Naive thymus-derived CD4-positive, alpha-beta T cell (primary cell): ENCODE measurements around the gene RPL5. TPM values are rescaled to one million over a fixed set of nuclear protein-coding genes. Genes with fewer than 3 reads are reported as not detected.

Experiments
- ATAC-seq: fragments of 150-1000 bp; cut with Tn5 transposase; 2 replicates; pipeline ENCODE4 v1.10.0; 2021; ENCODE audit warnings: mild to moderate bottlenecking, moderate library complexity
- CTCF ChIA-PET: fragments of 350-600 bp; sonication (Branson Sonifier 250); formaldehyde crosslinking; loops from one replicate; lab custom pipeline; 2021; ENCODE audit warnings: antibody characterized with exemption; lab: Charles Lee
- POLR2A ChIA-PET: fragments of 350-600 bp; sonication (Branson Sonifier 250); formaldehyde crosslinking; loops from one replicate; lab custom pipeline; 2021; ENCODE audit warnings: antibody characterized with exemption, inconsistent platforms; lab: Charles Lee
- DNase-seq, 9 donors: peaks; one replicate each; pipeline versions ENCODE4 v3.0.0 to v3.0.0-alpha.2; 2020 to 2022; ENCODE audit warnings: mixed read lengths in 1 of 9
- H3K27ac ChIP-seq: one replicate; pipeline ENCODE4 v1.7.0; 2013; ENCODE audit warnings: mild to moderate bottlenecking, low read depth, low read length, moderate library complexity
- H3K27me3 ChIP-seq, 2 donors: one replicate each; pipeline ENCODE4 v1.7.0; 2013; ENCODE audit warnings: low read length in 2 of 2, mild to moderate bottlenecking in 2 of 2, moderate library complexity in 2 of 2; ENCODE audit not compliant: control insufficient read depth in 2 of 2, insufficient read depth in 2 of 2
- H3K36me3 ChIP-seq, 3 experiments: 1 replicate in 2 of 3; 2 replicates in 1 of 3; pipeline ENCODE4 v1.7.0; 2013; ENCODE audit warnings: low read length in 3 of 3, mild to moderate bottlenecking in 3 of 3, moderate library complexity in 1 of 3; ENCODE audit not compliant: insufficient read depth in 3 of 3, control insufficient read depth in 2 of 3
- H3K4me1 ChIP-seq, 2 donors: one replicate each; pipeline ENCODE4 v1.7.0; 2013; ENCODE audit warnings: low read length in 2 of 2, mild to moderate bottlenecking in 2 of 2, moderate library complexity in 1 of 2; ENCODE audit not compliant: control insufficient read depth in 2 of 2, insufficient read depth in 2 of 2
- H3K4me3 ChIP-seq: 2 replicates; pipeline ENCODE4 v1.7.0; 2013; ENCODE audit warnings: mild to moderate bottlenecking, low read length
- H3K9me3 ChIP-seq, 3 experiments: 1 replicate in 2 of 3; 2 replicates in 1 of 3; pipeline ENCODE4 v1.7.0; 2013; ENCODE audit warnings: low read length in 3 of 3; ENCODE audit not compliant: control insufficient read depth in 2 of 3
- H3K27ac Mint-ChIP-seq, 9 donors: one replicate each; pipeline ENCODE4 v1.8.0; 2020 to 2022; ENCODE audit warnings: mixed read lengths in 9 of 9, mild to moderate bottlenecking in 8 of 9, moderate library complexity in 5 of 9, inconsistent platforms in 2 of 9
- H3K27me3 Mint-ChIP-seq, 5 donors: one replicate each; pipeline ENCODE4 v1.8.0; 2021 to 2022; ENCODE audit warnings: mixed read lengths in 5 of 5, mild to moderate bottlenecking in 1 of 5
- H3K36me3 Mint-ChIP-seq, 5 donors: one replicate each; pipeline ENCODE4 v1.8.0; 2020 to 2022; ENCODE audit warnings: mixed read lengths in 5 of 5, mild to moderate bottlenecking in 3 of 5, inconsistent platforms in 1 of 5
- H3K4me1 Mint-ChIP-seq, 7 donors: one replicate each; pipeline ENCODE4 v1.8.0; 2020 to 2022; ENCODE audit warnings: mixed read lengths in 7 of 7, mild to moderate bottlenecking in 3 of 7, inconsistent platforms in 1 of 7
- H3K4me3 Mint-ChIP-seq, 10 donors: one replicate each; pipeline ENCODE4 v1.8.0; 2020 to 2022; ENCODE audit warnings: mild to moderate bottlenecking in 10 of 10, mixed read lengths in 10 of 10, moderate library complexity in 6 of 10, inconsistent platforms in 2 of 10
- H3K9me3 Mint-ChIP-seq, 11 donors: one replicate each; pipeline ENCODE4 v1.8.0; 2020 to 2022; ENCODE audit warnings: mixed read lengths in 11 of 11, mild to moderate bottlenecking in 4 of 11, inconsistent platforms in 1 of 11, moderate library complexity in 1 of 11
- intact Hi-C, 2 donors: fragments of 100-400 bp; cut with micrococcal nuclease; formaldehyde crosslinking; loops; one replicate each; pipeline ENCODE4 v1.15.1; 2023
- polyA plus RNA-seq, 2 donors: library from polyadenylated mRNA; unstranded; fragments of 300-500 nt; fragmentation: Illumina TruSeq; gene quantifications; one replicate each; pipeline ENCODE4 v1.2.3, GENCODE V29; 2021
- total RNA-seq, 6 experiments: library from RNA in 5 of 6; stranded (reverse) in 5 of 6; gene quantifications; 1 replicate in 5 of 6; 2 replicates in 1 of 6; pipeline ENCODE4 v1.2.3 and lab custom pipeline; 2021 to 2026

The RPL5 gene
- total and polyA plus RNA-seq, 7 experiments from 2014 or later = 764 to 3,358 (median 1,635) TPM

GRCh38 chr1:92876351-92876750 lies 44.5 kb downstream of the RPL5 start:
- H3K4me1 ChIP-seq = peaks cover 15 to 16% of the 10 kb centered on the region in 2 donors
- H3K27ac ChIP-seq = no peak overlapping the region
- H3K4me1 Mint-ChIP-seq = peaks cover 17 to 40% (median 32%) of the 10 kb centered on the region in 7 donors

GRCh38 chr1:92877081-92877711 lies 45.4 kb downstream of the RPL5 start:
- peak; percentile 45 for ATAC-seq
- Mint-ChIP-seq H3K36me3 (peaks cover 6 to 26% (median 26%) of the 10 kb centered on the region in 5 donors), H3K9me3 (peaks cover 0 to 4% (median 0%) of the 10 kb centered on the region in 11 donors), H3K4me1 (peaks cover 19 to 41% (median 36%) of the 10 kb centered on the region in 7 donors), H3K4me3 (peak overlapping the region; percentile 8 to 75 (median 65)), H3K27ac (peak overlapping the region; percentile 51 to 94 (median 84)), H3K27me3 (no peaks in the 10 kb centered on the region)
- ChIA-PET CTCF (interaction anchor here (0.6 to 3.2 kb wide), 8 partner anchors 12 to 185 kb away, joined by 3 to 18 read pairs (median 4); no protein-coding TSS in a partner anchor), POLR2A (interaction anchor here (1.0 to 1.8 kb wide), 3 partner anchors 9 to 11 kb away, joined by 3 to 5 read pairs (median 4); no protein-coding TSS in a partner anchor)
- Histone ChIP-seq H3K36me3 (peaks cover 0 to 10% (median 0%) of the 10 kb centered on the region in 3 experiments), H3K4me3 (peak overlapping the region; percentile 15), H3K9me3 (peaks cover 0 to 4% (median 0%) of the 10 kb centered on the region in 3 experiments), H3K4me1 (peaks cover 16% of the 10 kb centered on the region in 2 donors), H3K27me3 (no peaks in the 10 kb centered on the region), H3K27ac (peak overlapping the region; percentile 53)
- intact Hi-C loops = loop anchor here in 1 of 2 donors (5.0 kb wide), 1 partner anchor 75 kb away; no protein-coding TSS in a partner anchor
- DNase-seq = no peak

More at GRCh38 chr1:92876351-92876750, 44.5 kb downstream of the RPL5 start:
- no peaks in the 10 kb centered on the region for H3K27me3 ChIP-seq
- H3K27me3 Mint-ChIP-seq = no peaks in the 10 kb centered on the region
- H3K9me3 Mint-ChIP-seq = peaks cover 0 to 5% (median 0%) of the 10 kb centered on the region in 11 donors
- CTCF ChIA-PET = interaction anchor here (0.7 to 3.2 kb wide), 5 partner anchors 17 to 118 kb away, joined by 3 to 18 read pairs (median 3); no protein-coding TSS in a partner anchor
- H3K36me3 ChIP-seq = peaks cover 0 to 10% (median 0%) of the 10 kb centered on the region in 3 experiments
- H3K4me3 Mint-ChIP-seq = peak overlapping the region in 1 of 10 donors; percentile 69
- DNase-seq (no peak), ATAC-seq (no peak)
- intact Hi-C loops = loop anchor here in 1 of 2 donors (5.0 kb wide), 1 partner anchor 76 kb away; no protein-coding TSS in a partner anchor
- H3K27ac Mint-ChIP-seq = peak overlapping the region in 8 of 9 donors; percentile 1 to 93 (median 50)
- POLR2A ChIA-PET = interaction anchor here (1.0 to 1.8 kb wide), 2 partner anchors 9 to 12 kb away, joined by 4 to 5 read pairs; no protein-coding TSS in a partner anchor
- H3K4me3 ChIP-seq = no peak overlapping the region
- H3K9me3 ChIP-seq = peaks cover 0 to 4% (median 0%) of the 10 kb centered on the region in 3 experiments
- peaks cover 6 to 30% (median 27%) of the 10 kb centered on the region in 5 donors for H3K36me3 Mint-ChIP-seq

GRCh38 chr1:92877792-92878191 lies 46.0 kb downstream of the RPL5 start:
- ChIA-PET POLR2A (interaction anchor here (0.6 to 1.1 kb wide), 2 partner anchors 10 to 87 kb away, joined by 3 read pairs; no protein-coding TSS in a partner anchor), CTCF (interaction anchor here (0.6 to 3.2 kb wide), 6 partner anchors 11 to 184 kb away, joined by 3 to 13 read pairs (median 4); no protein-coding TSS in a partner anchor)
- peaks cover 6 to 25% (median 20%) of the 10 kb centered on the region in 5 donors for H3K36me3 Mint-ChIP-seq
- intact Hi-C loops = loop anchor here in 1 of 2 donors (5.0 kb wide), 1 partner anchor 75 kb away; no protein-coding TSS in a partner anchor
- Histone ChIP-seq H3K4me3 (peak overlapping the region; percentile 15), H3K9me3 (no peaks in the 10 kb centered on the region), H3K27me3 (no peaks in the 10 kb centered on the region), H3K27ac (peak overlapping the region; percentile 53), H3K36me3 (peaks cover 0 to 10% (median 0%) of the 10 kb centered on the region in 3 experiments), H3K4me1 (peaks cover 18 to 22% of the 10 kb centered on the region in 2 donors)
- peaks cover 0 to 2% (median 0%) of the 10 kb centered on the region in 11 donors for H3K9me3 Mint-ChIP-seq
- DNase-seq (peak in 1 of 9 donors; percentile 16), ATAC-seq (no peak)
- peak overlapping the region; percentile 51 to 94 (median 84) for H3K27ac Mint-ChIP-seq
- H3K27me3 Mint-ChIP-seq = no peaks in the 10 kb centered on the region
- peak overlapping the region in 8 of 10 donors; percentile 58 to 75 (median 68) for H3K4me3 Mint-ChIP-seq
- H3K4me1 Mint-ChIP-seq = peaks cover 24 to 47% (median 42%) of the 10 kb centered on the region in 7 donors

GRCh38 chr1:92879316-92879968 lies 47.6 kb downstream of the RPL5 start:
- intact Hi-C loops = loop anchor here in 1 of 2 donors (5.0 kb wide), 1 partner anchor 73 kb away; no protein-coding TSS in a partner anchor
- ChIA-PET CTCF (interaction anchor here (0.7 to 3.2 kb wide), 5 partner anchors 10 to 114 kb away, joined by 3 to 13 read pairs (median 3); no protein-coding TSS in a partner anchor), POLR2A (interaction anchor here (1.2 kb wide), 2 partner anchors 11 to 81 kb away, joined by 3 read pairs; no protein-coding TSS in a partner anchor)
- no peak for DNase-seq
- no peaks in the 10 kb centered on the region for H3K9me3 ChIP-seq
- peaks cover 33 to 62% (median 59%) of the 10 kb centered on the region in 7 donors for H3K4me1 Mint-ChIP-seq
- peak overlapping the region in 2 of 10 donors; percentile 18 to 19 for H3K4me3 Mint-ChIP-seq
- no peaks in the 10 kb centered on the region for H3K27me3 ChIP-seq
- peak overlapping the region; percentile 20 for H3K27ac ChIP-seq
- no peaks in the 10 kb centered on the region for H3K27me3 Mint-ChIP-seq
- H3K4me1 ChIP-seq = peaks cover 32 to 34% of the 10 kb centered on the region in 2 donors
- peaks cover 0 to 6% (median 0%) of the 10 kb centered on the region in 3 experiments for H3K36me3 ChIP-seq
- H3K4me3 ChIP-seq = no peak overlapping the region
- peak overlapping the region in 7 of 9 donors; percentile 39 to 94 (median 72) for H3K27ac Mint-ChIP-seq
- H3K9me3 Mint-ChIP-seq = peaks cover 0 to 2% (median 0%) of the 10 kb centered on the region in 11 donors
- ATAC-seq = no peak
- peaks cover 6 to 16% (median 8%) of the 10 kb centered on the region in 5 donors for H3K36me3 Mint-ChIP-seq

GRCh38 chr1:92881391-92881790 lies 49.6 kb downstream of the RPL5 start:
- POLR2A ChIA-PET = interaction anchor here (2.8 kb wide), 1 partner anchor 79 kb away, joined by 20 read pairs; the partner anchor contains the start of gene DIPK1A
- peaks cover 33 to 66% (median 55%) of the 10 kb centered on the region in 7 donors for H3K4me1 Mint-ChIP-seq
- H3K27me3 ChIP-seq = no peaks in the 10 kb centered on the region
- H3K27me3 Mint-ChIP-seq = no peaks in the 10 kb centered on the region
- no peak overlapping the region for H3K4me3 Mint-ChIP-seq
- no peak overlapping the region for H3K4me3 ChIP-seq
- intact Hi-C loops = no loop called here
- H3K4me1 ChIP-seq = peaks cover 31 to 34% of the 10 kb centered on the region in 2 donors
- H3K36me3 Mint-ChIP-seq = peaks cover 0 to 7% (median 0%) of the 10 kb centered on the region in 5 donors
- H3K27ac ChIP-seq = no peak overlapping the region
- peak overlapping the region in 5 of 9 donors; percentile 5 to 73 (median 60) for H3K27ac Mint-ChIP-seq
- H3K9me3 ChIP-seq = no peaks in the 10 kb centered on the region
- no peak for ATAC-seq
- H3K36me3 ChIP-seq = no peaks in the 10 kb centered on the region
- no peak for DNase-seq
- peaks cover 0 to 2% (median 0%) of the 10 kb centered on the region in 11 donors for H3K9me3 Mint-ChIP-seq
- CTCF ChIA-PET = interaction anchor here (0.6 to 2.2 kb wide), 4 partner anchors 22 to 83 kb away, joined by 3 to 8 read pairs (median 3); no protein-coding TSS in a partner anchor
